DND-41 (cell line): Measurements from ENCODE around the gene RGS3.

Source experiments
- CTCF ChIP-seq: IDR thresholded peaks from 2 replicates; pipeline ENCODE4 v1.5.1; 2012; ENCODE audit warnings: borderline replicate concordance, low read length, moderate library complexity, mild to moderate bottlenecking; ENCODE audit not compliant: poor library complexity, severe bottlenecking; ENCODE audit errors: extremely low read depth
- EZH2 ChIP-seq: IDR thresholded peaks from 3 replicates; pipeline ENCODE4 v1.6.1; 2012; ENCODE audit warnings: borderline replicate concordance, low read depth, mild to moderate bottlenecking, moderate library complexity, low read length, inconsistent platforms; ENCODE audit not compliant: severe bottlenecking

- TF ChIP-seq CTCF (no peak), EZH2 (no peak)
Observed at GRCh38 chr9:113502427-113503034, 39.0 kb downstream of the RGS3 start.
